H9 (cell line): ENCODE measurements around the gene SH3GL1. TPM values are rescaled to one million over a fixed set of nuclear protein-coding genes. Genes with fewer than 3 reads are reported as not detected.

ENCODE experiments used
- DNase-seq: peaks from one replicate; pipeline ENCODE4 v3.0.0-alpha.2; 2017
- H2AFZ ChIP-seq: one replicate; pipeline ENCODE4 v1.6.1; 2013; ENCODE audit warnings: mild to moderate bottlenecking, low read length, control low read depth, moderate library complexity
- H2AK5ac ChIP-seq: 2 replicates; pipeline ENCODE4 v1.6.1; 2013; ENCODE audit warnings: low read length, control low read depth, mixed read lengths; ENCODE audit not compliant: insufficient read length
- H2BK120ac ChIP-seq: one replicate; pipeline ENCODE4 v1.6.1; 2013; ENCODE audit warnings: low read depth, mild to moderate bottlenecking, low read length, control low read depth, inconsistent platforms; ENCODE audit not compliant: poor library complexity, severe bottlenecking
- H2BK12ac ChIP-seq: 2 replicates; pipeline ENCODE4 v1.6.1; 2013; ENCODE audit warnings: low read length, control low read depth, mixed read lengths, low read depth; ENCODE audit not compliant: insufficient read length
- H2BK15ac ChIP-seq: 2 replicates; pipeline ENCODE4 v1.6.1; 2013; ENCODE audit warnings: low read depth, low read length, control low read depth
- H2BK20ac ChIP-seq: one replicate; pipeline ENCODE4 v1.6.1; 2013; ENCODE audit warnings: low read depth, mild to moderate bottlenecking, low read length, control low read depth, inconsistent platforms; ENCODE audit not compliant: poor library complexity, severe bottlenecking
- H2BK5ac ChIP-seq: 2 replicates; pipeline ENCODE4 v1.6.1; 2013; ENCODE audit warnings: low read length, control low read depth, mixed read lengths; ENCODE audit not compliant: insufficient read length
- H3K14ac ChIP-seq: 2 replicates; pipeline ENCODE4 v1.6.1; 2013; ENCODE audit warnings: low read length, control low read depth; ENCODE audit not compliant: insufficient read depth
- H3K18ac ChIP-seq: 2 replicates; pipeline ENCODE4 v1.6.1; 2013; ENCODE audit warnings: low read depth, mild to moderate bottlenecking, mixed read lengths, low read length, control low read depth; ENCODE audit not compliant: insufficient read length
- H3K23ac ChIP-seq: 2 replicates; pipeline ENCODE4 v1.6.1; 2013; ENCODE audit warnings: low read length, control low read depth, mixed read lengths, low read depth; ENCODE audit not compliant: insufficient read length
- H3K23me2 ChIP-seq: 2 replicates; pipeline ENCODE4 v1.6.1; 2013; ENCODE audit warnings: low read depth, mild to moderate bottlenecking, mixed read lengths, low read length, control low read depth; ENCODE audit not compliant: insufficient read length, poor library complexity, severe bottlenecking
- H3K27ac ChIP-seq: 2 replicates; pipeline ENCODE4 v1.5.1; 2013; ENCODE audit warnings: low read length, control low read depth, mixed read lengths, low read depth; ENCODE audit not compliant: insufficient read length
- H3K27me3 ChIP-seq: 2 replicates; pipeline ENCODE4 v1.6.1; 2013; ENCODE audit warnings: low read length, control low read depth, inconsistent platforms; ENCODE audit not compliant: insufficient read depth
- H3K4ac ChIP-seq: 2 replicates; pipeline ENCODE4 v1.6.1; 2013; ENCODE audit warnings: low read depth, mild to moderate bottlenecking, control low read depth, inconsistent platforms, low read length, moderate library complexity
- H3K4me1 ChIP-seq: 2 replicates; pipeline ENCODE4 v1.6.1; 2013; ENCODE audit warnings: low read length, control low read depth, inconsistent platforms; ENCODE audit not compliant: insufficient read depth
- H3K4me2 ChIP-seq: 2 replicates; pipeline ENCODE4 v1.6.1; 2013; ENCODE audit warnings: low read length, control low read depth, mixed read lengths; ENCODE audit not compliant: insufficient read length, insufficient read depth
- H3K56ac ChIP-seq: 2 replicates; pipeline ENCODE4 v1.6.1; 2013; ENCODE audit warnings: low read depth, mild to moderate bottlenecking, mixed read lengths, low read length, control low read depth; ENCODE audit not compliant: insufficient read length
- H3K79me1 ChIP-seq: 2 replicates; pipeline ENCODE4 v1.6.1; 2013; ENCODE audit warnings: low read depth, mild to moderate bottlenecking, moderate library complexity, low read length, control low read depth, inconsistent platforms; ENCODE audit not compliant: insufficient read depth, poor library complexity, severe bottlenecking
- H3K79me2 ChIP-seq: 2 replicates; pipeline ENCODE4 v1.6.1; 2013; ENCODE audit warnings: low read length, control low read depth, inconsistent platforms; ENCODE audit not compliant: insufficient read depth
- H3K9ac ChIP-seq: 2 replicates; pipeline ENCODE4 v1.6.1; 2013; ENCODE audit warnings: low read length, control low read depth, mixed read lengths; ENCODE audit not compliant: insufficient read length; ENCODE audit errors: extremely low read depth
- H3K9me3 ChIP-seq: one replicate; pipeline ENCODE4 v1.6.1; 2013; ENCODE audit warnings: low read depth, low read length, inconsistent platforms; ENCODE audit not compliant: control insufficient read depth
- H3T11ph ChIP-seq: one replicate; pipeline ENCODE4 v1.6.1; 2013; ENCODE audit warnings: mild to moderate bottlenecking, low read length, control low read depth, inconsistent platforms
- H4K20me1 ChIP-seq: one replicate; pipeline ENCODE4 v1.6.1; 2013; ENCODE audit not compliant: control insufficient read depth, insufficient read length, insufficient read depth
- H4K5ac ChIP-seq: 2 replicates; pipeline ENCODE4 v1.6.1; 2013; ENCODE audit warnings: low read depth, mild to moderate bottlenecking, mixed read lengths, low read length, control low read depth; ENCODE audit not compliant: insufficient read length
- H4K8ac ChIP-seq: replicated peaks from 2 replicates; pipeline ENCODE4 v1.6.1; 2013; ENCODE audit warnings: low read length, control low read depth, mixed read lengths, low read depth; ENCODE audit not compliant: insufficient read length
- H4K91ac ChIP-seq: 2 replicates; pipeline ENCODE4 v1.6.1; 2013; ENCODE audit warnings: low read depth, mild to moderate bottlenecking, moderate library complexity, mixed read lengths, low read length, control low read depth; ENCODE audit not compliant: insufficient read length
- H3K27ac Mint-ChIP-seq, 3 experiments: 2 replicates in 2 of 3; 3 replicates in 1 of 3; pipeline ENCODE4 v1.8.0; 2020 to 2021; ENCODE audit warnings: mixed read lengths in 3 of 3, mild to moderate bottlenecking in 1 of 3, moderate library complexity in 1 of 3
- H3K27me3 Mint-ChIP-seq: 2 replicates; pipeline ENCODE4 v1.8.0; 2021; ENCODE audit warnings: low read depth, mild to moderate bottlenecking, moderate library complexity, mixed read lengths
- H3K36me3 Mint-ChIP-seq, 3 experiments: 2 replicates in 2 of 3; 3 replicates in 1 of 3; pipeline ENCODE4 v1.8.0; 2020 to 2021; ENCODE audit warnings: low read depth in 3 of 3, mixed read lengths in 3 of 3; ENCODE audit not compliant: insufficient read depth in 1 of 3
- H3K4me1 Mint-ChIP-seq, 2 experiments: 2 replicates each; pipeline ENCODE4 v1.8.0; 2020; ENCODE audit warnings: mixed read lengths in 2 of 2
- H3K4me3 Mint-ChIP-seq, 2 experiments: 2 replicates in 1 of 2; 3 replicates in 1 of 2; pipeline ENCODE4 v1.8.0; 2020 to 2021; ENCODE audit warnings: mild to moderate bottlenecking in 2 of 2, mixed read lengths in 2 of 2, moderate library complexity in 1 of 2
- H3K9me3 Mint-ChIP-seq, 2 experiments: 2 replicates in 1 of 2; 3 replicates in 1 of 2; pipeline ENCODE4 v1.8.0; 2020; ENCODE audit warnings: mild to moderate bottlenecking in 2 of 2, mixed read lengths in 2 of 2, moderate library complexity in 1 of 2
- CTCF ChIP-seq: fragments of 200-600 bp; sonication (generic); conservative IDR thresholded peaks from 3 replicates; pipeline ENCODE4 v1.8.0; 2021; ENCODE audit warnings: antibody characterized with exemption, mild to moderate bottlenecking
- WGBS: extraction: QIAGEN DNeasy Blood & Tissue Kit; methylation state at CpG from one replicate; pipeline ENCODE4 v1.1.7; 2013; ENCODE audit warnings: missing lambda C conversion rate, low lambda C conversion rate, mixed read lengths; ENCODE audit not compliant: insufficient read length; ENCODE audit errors: extremely low coverage; 5-methylcytosine and 5-hydroxymethylcytosine counted together
- total RNA-seq: library from RNA; stranded (reverse); gene quantifications from 2 replicates; pipeline ENCODE4 v1.2.1, GENCODE V29; 2021

Gene SH3GL1
- total RNA-seq, 1 experiment from 2014 or later: 85.5 TPM

GRCh38 chr19:4390017-4390566 is 10.3 kb downstream of the SH3GL1 start:
- Histone ChIP-seq H3K79me2 (peaks cover 16% of the 10 kb centered on the region; the same call in 1 of the 2 replicates), H3K56ac (no peak overlapping the region), H3K4ac (no peak overlapping the region; the same call in 1 of the 2 replicates), H2BK5ac (no peak overlapping the region), H2BK20ac (no peak overlapping the region), H3K9ac (peak overlapping the region; percentile 5), H3K18ac (no peak overlapping the region), H3K27me3 (no peaks in the 10 kb centered on the region), H3K14ac (0 out of 2 replicates have a peak overlapping the region, but pooled peaks have one; percentile 28), H3K23ac (no peak overlapping the region), H3K4me2 (peak overlapping the region; percentile 40), H3K9me3 (no peaks in the 10 kb centered on the region), H3T11ph (no peak overlapping the region), H4K20me1 (no peaks in the 10 kb centered on the region), H2BK120ac (no peak overlapping the region), H4K91ac (peak overlapping the region; percentile 49), H4K5ac (no peak overlapping the region), H2AK5ac (no peak overlapping the region), H2BK15ac (no peak overlapping the region), H2AFZ (no peak overlapping the region), H3K23me2 (no peaks in the 10 kb centered on the region), H4K8ac (no peak overlapping the region), H3K79me1 (peaks cover 6% of the 10 kb centered on the region), H2BK12ac (no peak overlapping the region), H3K4me1 (no peaks in the 10 kb centered on the region; the same call in 1 of the 2 replicates), H3K27ac (no peak overlapping the region)
- no peak for TF ChIP-seq CTCF
- no peaks in the 10 kb centered on the region; the same call in 1 of the 2 replicates for H3K27me3 Mint-ChIP-seq
- H3K27ac Mint-ChIP-seq: peak overlapping the region in 2 of 3 experiments; percentile 62 to 98; a peak in 5 of 7 replicates
- H3K9me3 Mint-ChIP-seq: no peaks in the 10 kb centered on the region
- no peak for DNase-seq
- H3K36me3 Mint-ChIP-seq: peaks cover 3 to 17% (median 9%) of the 10 kb centered on the region in 3 experiments; a peak in 6 of 7 replicates
- no CpG with 5 or more reads among the region's 12 CpGs for WGBS
- H3K4me3 Mint-ChIP-seq: peak overlapping the region; percentile 24 to 83; a peak in 4 of 5 replicates
- peaks cover 37 to 60% of the 10 kb centered on the region in 2 experiments for H3K4me1 Mint-ChIP-seq
